HepG2 (cell line): ENCODE results near the gene CMIP.

ENCODE experiments used
- ASH2L ChIP-seq: fragments of 300-600, 200-600 bp; sonication (generic); IDR thresholded peaks from 2 replicates; pipeline ENCODE4 v1.7.0; 2017; ENCODE audit warnings: low read depth, mild to moderate bottlenecking, moderate library complexity, mixed read lengths, low read length; ENCODE audit not compliant: insufficient read length
- CTCF ChIP-seq: sonication (generic); formaldehyde crosslinking; IDR thresholded peaks from 2 replicates; pipeline ENCODE4 v1.5.0; 2020; ENCODE audit warnings: mild to moderate bottlenecking, missing genetic modification reagents, moderate library complexity
- FOXO4 ChIP-seq: sonication (generic); formaldehyde crosslinking; conservative IDR thresholded peaks from 2 replicates; pipeline ENCODE4 v1.8.1; 2023; ENCODE audit warnings: missing genetic modification reagents
- HCFC1 ChIP-seq: fragments of 150-350 bp; IDR thresholded peaks from 2 replicates; pipeline ENCODE4 v1.6.1; 2014; ENCODE audit warnings: low read depth, low read length
- MATR3 ChIP-seq: sonication (generic); formaldehyde crosslinking; IDR thresholded peaks from 2 replicates; pipeline ENCODE4 v1.4.0; 2020; ENCODE audit warnings: missing genetic modification reagents
- PHB2 ChIP-seq: fragments of 450-650 bp; IDR thresholded peaks from 2 replicates; pipeline ENCODE4 v1.6.1; 2018; ENCODE audit not compliant: partially characterized antibody
- POLR2A ChIP-seq, 2 experiments: IDR thresholded peaks; 2 replicates each; pipeline ENCODE4 v1.6.1; 2011; ENCODE audit warnings: low read depth in 2 of 2, low read length in 2 of 2, mild to moderate bottlenecking in 1 of 2, moderate library complexity in 1 of 2; ENCODE audit not compliant: insufficient read depth in 1 of 2
- USF2 ChIP-seq, 2 experiments: sonication (generic) in 1 of 2; formaldehyde crosslinking in 1 of 2; IDR thresholded peaks; 2 replicates each; pipeline versions ENCODE4 v1.5.1 to v1.6.1; 2011 to 2020; ENCODE audit warnings: borderline replicate concordance in 1 of 2, low read depth in 1 of 2, low read length in 1 of 2, mild to moderate bottlenecking in 1 of 2, missing genetic modification reagents in 1 of 2, moderate library complexity in 1 of 2
- YY1 ChIP-seq: IDR thresholded peaks from 2 replicates; pipeline ENCODE4 v1.6.1; 2011; ENCODE audit warnings: low read length, low read depth, moderate library complexity, mild to moderate bottlenecking; ENCODE audit not compliant: insufficient read depth, insufficient replicate concordance
- ZNF143 ChIP-seq: sonication (generic); formaldehyde crosslinking; IDR thresholded peaks from 2 replicates; pipeline ENCODE4 v1.4.0; 2020; ENCODE audit warnings: missing genetic modification reagents
- ZNF430 ChIP-seq: sonication (generic); formaldehyde crosslinking; IDR thresholded peaks from 2 replicates; pipeline ENCODE4 v1.9.0; 2021; ENCODE audit warnings: mild to moderate bottlenecking, missing genetic modification reagents
- ZNF629 ChIP-seq: sonication (generic); formaldehyde crosslinking; conservative IDR thresholded peaks from 2 replicates; pipeline ENCODE4 v1.5.0; 2020; ENCODE audit warnings: missing genetic modification reagents
- TF ChIP-seq, protein P1 (sequence below): sonication (generic); formaldehyde crosslinking; IDR thresholded peaks from 2 replicates; pipeline ENCODE4 v1.4.0; 2020; ENCODE audit warnings: missing genetic modification reagents
- TF ChIP-seq, protein P2 (sequence below): sonication (generic); formaldehyde crosslinking; IDR thresholded peaks from 2 replicates; pipeline ENCODE4 v1.8.0; 2022; ENCODE audit warnings: mild to moderate bottlenecking, missing genetic modification reagents; ENCODE audit not compliant: insufficient replicate concordance

DNA sequence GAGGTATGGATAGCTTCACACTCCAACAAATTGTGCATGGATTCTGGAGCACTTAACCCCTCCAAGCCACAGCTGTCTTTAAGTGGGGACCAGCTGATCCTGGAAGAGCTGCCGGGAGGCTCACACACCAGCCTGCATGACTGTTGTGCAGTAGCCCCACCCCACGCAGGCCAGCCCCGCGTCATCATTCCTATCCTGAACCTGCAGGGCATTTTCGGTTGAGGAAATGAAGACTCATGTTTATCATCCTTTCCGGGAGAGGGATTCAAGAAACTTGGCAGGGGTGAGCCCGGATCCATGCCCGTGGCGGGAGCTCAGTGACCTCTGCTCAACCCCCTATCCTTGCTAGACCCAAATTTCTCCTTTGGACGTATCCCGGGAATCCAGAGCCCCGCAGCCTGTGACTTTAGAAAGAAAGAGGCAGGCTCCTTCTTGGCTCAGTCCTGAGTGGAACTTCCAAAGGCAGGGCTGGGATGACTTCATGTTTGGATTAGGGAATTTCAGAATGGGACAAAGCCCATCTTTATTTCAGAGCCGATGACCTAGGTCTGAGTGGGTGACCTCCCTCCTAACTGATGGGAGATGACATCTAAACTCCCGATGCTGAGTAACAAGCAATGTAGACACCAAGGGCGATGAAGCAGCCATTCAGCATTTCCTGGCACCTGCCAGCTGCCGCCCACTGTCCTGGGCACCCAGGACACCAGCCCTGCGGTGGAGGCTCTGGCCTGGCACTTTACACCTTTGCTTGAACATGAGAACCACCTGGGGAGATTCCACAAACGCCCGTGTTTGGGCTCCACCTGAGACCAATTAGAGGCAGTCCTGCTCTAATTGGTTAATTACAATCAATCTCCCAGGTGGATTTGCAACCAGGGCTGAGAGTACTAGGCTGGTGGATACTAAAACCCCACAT, 43.3 kb upstream of the CMIP start:
- no peak for TF ChIP-seq FOXO4 (CRISPR knock-in tag)
- no peak for TF ChIP-seq ASH2L
- no peak for TF ChIP-seq PHB2
- TF ChIP-seq, protein P1, sequence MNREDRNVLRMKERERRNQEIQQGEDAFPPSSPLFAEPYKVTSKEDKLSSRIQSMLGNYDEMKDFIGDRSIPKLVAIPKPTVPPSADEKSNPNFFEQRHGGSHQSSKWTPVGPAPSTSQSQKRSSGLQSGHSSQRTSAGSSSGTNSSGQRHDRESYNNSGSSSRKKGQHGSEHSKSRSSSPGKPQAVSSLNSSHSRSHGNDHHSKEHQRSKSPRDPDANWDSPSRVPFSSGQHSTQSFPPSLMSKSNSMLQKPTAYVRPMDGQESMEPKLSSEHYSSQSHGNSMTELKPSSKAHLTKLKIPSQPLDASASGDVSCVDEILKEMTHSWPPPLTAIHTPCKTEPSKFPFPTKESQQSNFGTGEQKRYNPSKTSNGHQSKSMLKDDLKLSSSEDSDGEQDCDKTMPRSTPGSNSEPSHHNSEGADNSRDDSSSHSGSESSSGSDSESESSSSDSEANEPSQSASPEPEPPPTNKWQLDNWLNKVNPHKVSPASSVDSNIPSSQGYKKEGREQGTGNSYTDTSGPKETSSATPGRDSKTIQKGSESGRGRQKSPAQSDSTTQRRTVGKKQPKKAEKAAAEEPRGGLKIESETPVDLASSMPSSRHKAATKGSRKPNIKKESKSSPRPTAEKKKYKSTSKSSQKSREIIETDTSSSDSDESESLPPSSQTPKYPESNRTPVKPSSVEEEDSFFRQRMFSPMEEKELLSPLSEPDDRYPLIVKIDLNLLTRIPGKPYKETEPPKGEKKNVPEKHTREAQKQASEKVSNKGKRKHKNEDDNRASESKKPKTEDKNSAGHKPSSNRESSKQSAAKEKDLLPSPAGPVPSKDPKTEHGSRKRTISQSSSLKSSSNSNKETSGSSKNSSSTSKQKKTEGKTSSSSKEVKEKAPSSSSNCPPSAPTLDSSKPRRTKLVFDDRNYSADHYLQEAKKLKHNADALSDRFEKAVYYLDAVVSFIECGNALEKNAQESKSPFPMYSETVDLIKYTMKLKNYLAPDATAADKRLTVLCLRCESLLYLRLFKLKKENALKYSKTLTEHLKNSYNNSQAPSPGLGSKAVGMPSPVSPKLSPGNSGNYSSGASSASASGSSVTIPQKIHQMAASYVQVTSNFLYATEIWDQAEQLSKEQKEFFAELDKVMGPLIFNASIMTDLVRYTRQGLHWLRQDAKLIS (CRISPR knock-in tag): no peak
- no peak for TF ChIP-seq CTCF (CRISPR knock-in tag)
- no peak for TF ChIP-seq POLR2A (IDR thresholded peaks at IDR 0.05; ENCODE audit: insufficient read depth in 1 of 2, low read depth in 2 of 2, low read length in 2 of 2)
- TF ChIP-seq ZNF430: no peak
- TF ChIP-seq YY1: no peak
- no peak for TF ChIP-seq USF2 (IDR thresholded peaks at IDR 0.05; ENCODE audit: low read depth, low read length)
- TF ChIP-seq USF2 (CRISPR knock-in tag; IDR thresholded peaks at IDR 0.05; ENCODE audit: borderline replicate concordance): no peak
- no peak for TF ChIP-seq MATR3 (CRISPR knock-in tag)
- no peak for TF ChIP-seq HCFC1
- TF ChIP-seq ZNF143 (CRISPR knock-in tag): no peak
- TF ChIP-seq, protein P2, sequence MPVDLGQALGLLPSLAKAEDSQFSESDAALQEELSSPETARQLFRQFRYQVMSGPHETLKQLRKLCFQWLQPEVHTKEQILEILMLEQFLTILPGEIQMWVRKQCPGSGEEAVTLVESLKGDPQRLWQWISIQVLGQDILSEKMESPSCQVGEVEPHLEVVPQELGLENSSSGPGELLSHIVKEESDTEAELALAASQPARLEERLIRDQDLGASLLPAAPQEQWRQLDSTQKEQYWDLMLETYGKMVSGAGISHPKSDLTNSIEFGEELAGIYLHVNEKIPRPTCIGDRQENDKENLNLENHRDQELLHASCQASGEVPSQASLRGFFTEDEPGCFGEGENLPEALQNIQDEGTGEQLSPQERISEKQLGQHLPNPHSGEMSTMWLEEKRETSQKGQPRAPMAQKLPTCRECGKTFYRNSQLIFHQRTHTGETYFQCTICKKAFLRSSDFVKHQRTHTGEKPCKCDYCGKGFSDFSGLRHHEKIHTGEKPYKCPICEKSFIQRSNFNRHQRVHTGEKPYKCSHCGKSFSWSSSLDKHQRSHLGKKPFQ (CRISPR knock-in tag): no peak
- no peak for TF ChIP-seq ZNF629 (CRISPR knock-in tag)
